Adrenal gland (tissue), 5 donors: Measurements from ENCODE around the gene NPS.

Source experiments
- POLR2A ChIP-seq, 2 donors: fragments of 450-650 bp; IDR thresholded peaks; one replicate each; pipeline ENCODE4 v1.6.1; 2017; ENCODE audit warnings: antibody characterized with exemption in 2 of 2, mild to moderate bottlenecking in 2 of 2, moderate library complexity in 1 of 2
- TF ChIP-seq, protein P1 (sequence below), 6 experiments: fragments of 450-650 bp in 4 of 6; fragments of 200-600 bp in 2 of 6; sonication (generic) in 1 of 6; IDR thresholded peaks; 1 replicate in 5 of 6; 2 replicates in 1 of 6; pipeline versions ENCODE4 v1.5.1 to v1.8.0; 2016 to 2021; ENCODE audit warnings: antibody characterized with exemption in 6 of 6, mild to moderate bottlenecking in 2 of 6, moderate library complexity in 1 of 6
- donor health status: DM: no; HTN: no; CAD: no.

DNA sequence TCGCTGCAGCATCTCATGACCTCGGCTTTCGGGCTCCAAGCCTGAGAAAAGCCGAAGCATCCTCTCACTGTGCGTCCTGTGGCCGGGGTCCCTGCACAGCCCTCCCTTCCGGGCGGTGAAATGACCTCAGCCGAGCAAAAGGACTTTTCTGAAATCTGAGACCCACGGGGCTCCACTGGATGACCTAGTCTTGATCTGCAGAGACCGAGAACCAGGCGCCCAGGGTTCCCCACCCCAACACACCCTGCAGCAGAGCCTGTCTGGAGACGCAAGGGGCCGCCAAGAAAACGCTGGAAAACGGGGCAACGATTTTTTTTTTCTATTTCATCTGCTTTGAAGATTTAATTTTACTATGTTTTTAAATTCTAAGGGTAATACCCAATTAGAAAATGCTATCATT is 31.7 kb downstream of the NPS start:
- TF ChIP-seq, protein P1, sequence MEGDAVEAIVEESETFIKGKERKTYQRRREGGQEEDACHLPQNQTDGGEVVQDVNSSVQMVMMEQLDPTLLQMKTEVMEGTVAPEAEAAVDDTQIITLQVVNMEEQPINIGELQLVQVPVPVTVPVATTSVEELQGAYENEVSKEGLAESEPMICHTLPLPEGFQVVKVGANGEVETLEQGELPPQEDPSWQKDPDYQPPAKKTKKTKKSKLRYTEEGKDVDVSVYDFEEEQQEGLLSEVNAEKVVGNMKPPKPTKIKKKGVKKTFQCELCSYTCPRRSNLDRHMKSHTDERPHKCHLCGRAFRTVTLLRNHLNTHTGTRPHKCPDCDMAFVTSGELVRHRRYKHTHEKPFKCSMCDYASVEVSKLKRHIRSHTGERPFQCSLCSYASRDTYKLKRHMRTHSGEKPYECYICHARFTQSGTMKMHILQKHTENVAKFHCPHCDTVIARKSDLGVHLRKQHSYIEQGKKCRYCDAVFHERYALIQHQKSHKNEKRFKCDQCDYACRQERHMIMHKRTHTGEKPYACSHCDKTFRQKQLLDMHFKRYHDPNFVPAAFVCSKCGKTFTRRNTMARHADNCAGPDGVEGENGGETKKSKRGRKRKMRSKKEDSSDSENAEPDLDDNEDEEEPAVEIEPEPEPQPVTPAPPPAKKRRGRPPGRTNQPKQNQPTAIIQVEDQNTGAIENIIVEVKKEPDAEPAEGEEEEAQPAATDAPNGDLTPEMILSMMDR (IDR thresholded peaks at IDR 0.05) = no peak
- no peak for TF ChIP-seq POLR2A (IDR thresholded peaks at IDR 0.05)
